Fibroblast of skin of back (primary cell): Measurements from ENCODE around the gene VAV1.
"Not testable (repeated sequence)": the region's sequence is repeated elsewhere in the genome, so short reads cannot be mapped to it uniquely, and the experiment has no call there.

Experiments
- DNase-seq: peaks from one replicate; pipeline ENCODE4 v3.0.0-alpha.2; 2013

Gene VAV1

GRCh38 chr19:6819323-6819722, 46.8 kb downstream of the VAV1 start:
- DNase-seq, result no peak

- DNase-seq, result no peak
Observed at GRCh38 chr19:6820237-6820636, 47.7 kb downstream of the VAV1 start.

- no peak for DNase-seq
Observed at GRCh38 chr19:6821639-6822310, 49.3 kb downstream of the VAV1 start.

GRCh38 chr19:6822311-6822670, 49.8 kb downstream of the VAV1 start:
- no peak for DNase-seq

GRCh38 chr19:6825076-6825774, 52.7 kb downstream of the VAV1 start:
- DNase-seq, result no peak

- DNase-seq, result no peak
Observed at GRCh38 chr19:6826281-6826920, 53.9 kb downstream of the VAV1 start.

- no peak for DNase-seq
Observed at GRCh38 chr19:6828306-6828697, 55.8 kb downstream of the VAV1 start.

GRCh38 chr19:6828698-6829633, 56.5 kb downstream of the VAV1 start:
- no peak for DNase-seq

GRCh38 chr19:6829829-6830228, 57.3 kb downstream of the VAV1 start:
- DNase-seq, result not testable (repeated sequence)

- DNase-seq, result not testable (repeated sequence)
Observed at GRCh38 chr19:6831084-6831483, 58.6 kb downstream of the VAV1 start.

GRCh38 chr19:6832412-6832811, 59.9 kb downstream of the VAV1 start:
- DNase-seq, result no peak

- no peak for DNase-seq
Observed at GRCh38 chr19:6833166-6833790, 60.8 kb downstream of the VAV1 start.

- DNase-seq, result no peak
Observed at GRCh38 chr19:6834433-6834832, 61.9 kb downstream of the VAV1 start.

GRCh38 chr19:6835501-6835900, 63.0 kb downstream of the VAV1 start:
- no peak for DNase-seq

GRCh38 chr19:6837525-6837924, 65.0 kb downstream of the VAV1 start:
- DNase-seq, result no peak

GRCh38 chr19:6838062-6838655, 65.7 kb downstream of the VAV1 start:
- no peak for DNase-seq

- no peak for DNase-seq
Observed at GRCh38 chr19:6842871-6843607, 70.5 kb downstream of the VAV1 start.

GRCh38 chr19:6847828-6848200, 75.3 kb downstream of the VAV1 start:
- DNase-seq, result no peak

- DNase-seq, result no peak
Observed at GRCh38 chr19:6848986-6849385, 76.5 kb downstream of the VAV1 start.

GRCh38 chr19:6849876-6850275, 77.4 kb downstream of the VAV1 start:
- no peak for DNase-seq

- no peak for DNase-seq
Observed at GRCh38 chr19:6851359-6851758, 78.9 kb downstream of the VAV1 start.
